GM19238 (cell line): ENCODE measurements around the gene PLG.
"Not testable (repeated sequence)": the region's sequence is repeated elsewhere in the genome, so short reads cannot be mapped to it uniquely, and the experiment has no call there.

Source experiments
- DNase-seq: peaks from one replicate; pipeline ENCODE4 v3.0.0; 2011; ENCODE audit warnings: low spot score; ENCODE audit not compliant: insufficient read length

The PLG gene

GRCh38 chr6:160701918-160702680 is at the start of gene PLG:
Gene PLG, plus strand, starts transcription at chr6:160702244. Its CDS starts 61 bp downstream, at chr6:160702305.
- not testable (repeated sequence) for DNase-seq

GRCh38 chr6:160659562-160659961 is 42.5 kb upstream of the PLG start:
- DNase-seq = no peak

- DNase-seq = no peak
Observed at GRCh38 chr6:160661216-160661615, 40.8 kb upstream of the PLG start.

GRCh38 chr6:160662429-160662828 is 39.6 kb upstream of the PLG start:
- no peak for DNase-seq

GRCh38 chr6:160662842-160663241 is 39.2 kb upstream of the PLG start:
- DNase-seq = no peak

- not testable (repeated sequence) for DNase-seq
Observed at GRCh38 chr6:160664198-160664597, 37.8 kb upstream of the PLG start, which contains the start of gene LPA. Gene LPA, minus strand, starts transcription at chr6:160664275. Its CDS starts 61 bp downstream, at chr6:160664214.

DNA sequence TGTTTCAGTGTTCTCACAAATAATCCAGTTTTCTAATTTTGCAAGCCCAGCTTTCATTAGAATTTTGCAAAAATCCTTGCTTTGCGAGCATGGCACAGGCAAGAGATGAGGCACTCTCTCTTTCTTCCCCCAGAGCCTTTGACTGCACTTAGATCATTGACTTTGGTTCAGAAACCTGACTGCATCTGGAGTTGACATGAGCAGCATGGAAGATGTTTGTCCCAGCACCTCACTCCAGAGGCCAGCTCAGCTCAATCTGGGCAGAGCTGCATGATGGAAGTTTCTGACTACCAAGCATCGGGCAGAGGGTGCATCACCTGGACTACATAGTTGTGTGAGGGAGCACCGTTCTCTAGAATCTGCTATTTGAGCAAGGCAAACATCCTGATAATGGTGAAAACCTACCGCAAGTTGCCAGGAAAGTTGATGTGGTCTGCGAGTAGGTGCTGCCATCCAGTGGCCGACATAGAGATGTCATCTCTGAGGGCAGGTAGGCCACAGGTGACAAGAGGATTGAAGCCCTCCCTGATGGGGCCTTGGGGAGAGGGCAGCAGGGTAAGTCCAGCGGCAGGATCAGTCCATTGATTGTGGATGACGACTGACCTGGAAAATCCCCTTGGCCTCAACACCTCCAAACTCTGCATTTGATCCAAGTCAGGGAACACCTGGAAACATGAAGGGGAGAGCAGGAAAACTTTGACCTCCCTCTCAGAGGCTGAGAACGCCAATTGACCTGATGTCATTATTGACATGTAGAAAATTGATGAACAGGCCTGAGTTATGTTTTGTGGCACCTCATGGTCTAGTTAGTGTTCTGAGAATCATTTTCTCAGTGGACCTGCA is 34.2 kb upstream of the PLG start:
- peak; percentile 30 for DNase-seq

- DNase-seq = no peak
Observed at GRCh38 chr6:160668589-160668988, 33.5 kb upstream of the PLG start.

- DNase-seq = not testable (repeated sequence)
Observed at GRCh38 chr6:160676418-160676817, 25.6 kb upstream of the PLG start.

- no peak for DNase-seq
Observed at GRCh38 chr6:160678230-160678629, 23.8 kb upstream of the PLG start.

- no peak for DNase-seq
Observed at GRCh38 chr6:160678744-160679401, 23.2 kb upstream of the PLG start.

DNA sequence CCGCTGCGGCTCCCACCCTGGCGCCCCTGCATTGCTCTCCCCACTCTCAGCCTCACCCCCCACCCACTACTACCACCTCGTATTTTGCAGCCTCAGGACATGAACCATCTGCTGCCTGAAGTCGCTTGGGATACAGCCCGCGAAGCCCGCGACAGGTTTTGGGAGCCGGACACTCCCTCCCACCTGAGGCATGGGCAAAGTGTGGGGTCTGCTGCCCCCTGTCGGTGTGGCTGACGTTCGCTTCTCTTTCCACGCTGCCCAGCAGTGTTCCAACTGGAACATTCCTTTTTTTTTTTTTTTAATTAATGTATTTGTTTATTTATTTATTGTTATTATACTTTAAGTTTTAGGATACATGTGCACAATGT is 22.7 kb upstream of the PLG start:
- DNase-seq = no peak

GRCh38 chr6:160685101-160685761 is 16.8 kb upstream of the PLG start:
- DNase-seq = not testable (repeated sequence)

DNA sequence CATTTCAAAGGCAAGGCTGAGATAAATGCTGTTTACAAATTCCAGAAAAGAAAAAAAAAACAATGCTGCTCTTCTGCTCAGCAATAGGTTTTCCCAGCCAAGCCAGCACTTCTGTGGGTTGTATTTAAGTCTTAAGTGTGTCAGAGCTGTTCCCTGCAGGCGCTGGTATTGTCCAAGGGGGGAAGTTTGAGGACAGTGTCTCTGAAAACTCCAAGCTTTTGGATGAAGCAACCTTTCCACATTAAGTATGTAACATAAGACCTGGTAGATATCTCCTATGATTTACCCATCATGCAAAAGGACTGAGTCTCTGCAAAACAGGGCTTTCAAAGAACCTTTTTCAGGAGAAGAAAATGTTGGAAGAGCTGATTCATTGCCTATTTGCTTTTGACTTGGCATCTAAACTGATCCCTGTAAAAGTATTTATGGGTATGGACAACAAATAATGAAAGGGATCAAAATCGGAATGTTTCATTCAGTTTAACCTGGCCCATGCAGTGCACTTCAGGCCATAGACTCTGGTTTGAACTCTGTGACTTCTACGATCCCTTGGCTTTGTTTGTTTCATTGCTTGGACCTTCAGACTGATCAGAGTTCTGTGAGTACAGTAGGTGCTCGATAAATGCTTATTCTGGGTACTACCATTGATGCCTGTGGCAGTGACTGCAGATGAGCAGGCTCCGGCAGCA is 16.1 kb upstream of the PLG start:
- no peak for DNase-seq

DNA sequence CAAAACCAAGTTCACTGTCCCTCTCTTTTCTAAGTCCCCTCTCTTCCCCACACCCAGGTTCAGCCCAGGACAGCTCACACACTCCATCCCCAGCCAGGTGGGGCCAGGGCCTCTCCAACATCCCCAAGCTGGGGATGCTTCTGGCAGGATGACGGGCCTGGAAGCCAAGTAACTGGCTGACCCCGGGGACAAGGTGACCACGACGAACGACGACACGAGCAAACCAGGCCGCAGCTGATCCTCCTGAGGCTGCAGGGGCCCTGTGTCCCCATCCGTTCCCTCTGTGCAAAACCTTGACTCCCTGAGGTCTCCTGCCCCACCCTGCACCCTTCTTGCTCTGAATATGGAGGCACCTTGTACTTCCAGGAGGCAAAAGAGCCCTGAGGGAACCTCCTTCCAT is 11.6 kb upstream of the PLG start:
- DNase-seq = no peak

DNA sequence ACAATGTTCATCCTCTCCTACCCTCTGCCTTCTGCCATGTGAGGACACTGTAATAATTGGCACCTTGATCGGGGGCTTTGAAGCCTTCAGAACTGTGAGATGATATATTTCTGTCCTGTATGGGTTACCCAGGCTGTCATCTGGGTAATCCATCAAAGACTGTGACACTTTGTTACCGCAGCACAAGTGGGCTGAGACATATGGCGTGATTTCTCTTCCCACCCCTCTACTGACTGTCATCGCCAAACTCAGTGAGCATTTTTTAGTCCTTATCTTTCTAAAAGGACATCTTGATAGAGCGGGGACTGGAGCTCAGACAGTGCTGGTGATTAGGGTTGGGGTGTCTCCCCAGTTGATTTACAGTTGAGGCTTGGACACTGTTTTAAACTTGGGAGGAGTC is 10.4 kb upstream of the PLG start:
- no peak for DNase-seq

- no peak for DNase-seq
Observed at GRCh38 chr6:160692369-160692959, 9.6 kb upstream of the PLG start.

- not testable (repeated sequence) for DNase-seq
Observed at GRCh38 chr6:160695025-160695424, 7.0 kb upstream of the PLG start.

DNA sequence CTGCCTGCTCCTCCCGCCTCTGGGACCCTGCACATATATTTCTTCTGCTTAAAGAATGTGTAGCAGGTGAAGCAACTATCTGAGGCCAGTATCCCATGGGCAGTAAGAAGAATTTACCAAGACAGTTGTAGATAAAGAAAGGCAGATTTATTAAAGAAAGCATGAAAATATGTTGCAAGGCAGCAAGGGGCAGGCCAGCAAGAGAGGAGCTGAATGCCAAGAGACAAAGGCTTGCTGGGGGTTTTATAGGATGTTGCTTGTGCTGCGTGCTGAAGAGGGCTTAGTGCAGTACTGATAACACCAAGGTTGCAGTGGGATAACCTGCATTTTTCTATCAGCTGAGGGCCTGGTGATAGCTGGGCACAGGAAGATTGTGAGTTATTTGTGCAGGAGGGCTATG is 6.4 kb upstream of the PLG start:
- DNase-seq = not testable (repeated sequence)

- not testable (repeated sequence) for DNase-seq
Observed at GRCh38 chr6:160696884-160697283, 5.2 kb upstream of the PLG start.
